Measurements from ENCODE around the gene SLC12A1.
"Not testable (repeated sequence)": the region's sequence is repeated elsewhere in the genome, so short reads cannot be mapped to it uniquely, and the experiment has no call there.

The SLC12A1 gene

DNA sequence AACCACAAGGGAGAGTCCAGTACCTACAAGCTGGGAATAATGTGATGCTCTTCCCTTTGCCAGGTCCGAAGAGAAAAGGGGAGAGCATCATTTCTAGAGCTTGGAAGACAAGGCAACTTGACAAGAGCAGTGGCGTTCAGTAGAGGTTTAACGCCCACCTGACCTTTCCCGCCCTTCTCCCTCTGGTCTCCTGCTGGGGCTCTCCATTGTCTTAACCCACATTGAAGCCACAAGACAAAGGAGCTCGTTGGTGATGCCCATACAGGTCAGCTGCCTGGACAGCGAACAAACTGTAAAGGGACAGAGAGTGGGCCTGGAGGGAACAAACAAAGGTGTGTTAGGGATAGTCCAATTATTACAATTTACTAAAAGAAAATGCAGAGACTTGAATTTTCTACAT is 112.0 kb downstream of the SLC12A1 start:
- H3K4me3 ChIP-seq (ENCODE audit: low read depth, low read length), result no peak overlapping the region
- TF ChIP-seq CTCF (IDR thresholded peaks at IDR 0.05; ENCODE audit: low read depth, low read length), result no peak
- DNase-seq, result no peak
- H3K36me3 ChIP-seq, result no peaks in the 10 kb centered on the region
- no peak overlapping the region for H3K27ac ChIP-seq
- no peaks in the 10 kb centered on the region for H3K9me3 ChIP-seq (ENCODE audit: severe bottlenecking)
- H3K27me3 ChIP-seq (ENCODE audit: insufficient read depth, low read depth, severe bottlenecking), result no peaks in the 10 kb centered on the region

- Histone ChIP-seq H3K27me3 (ENCODE audit: insufficient read depth, low read depth, severe bottlenecking) (no peaks in the 10 kb centered on the region), H3K36me3 (no peaks in the 10 kb centered on the region), H3K4me3 (ENCODE audit: low read depth, low read length) (no peak overlapping the region), H3K9me3 (ENCODE audit: severe bottlenecking) (no peaks in the 10 kb centered on the region), H3K27ac (no peak overlapping the region)
- no peak for DNase-seq
- no peak for TF ChIP-seq CTCF (IDR thresholded peaks at IDR 0.05; ENCODE audit: low read depth, low read length)
These were observed 117.2 kb downstream of the SLC12A1 start for GRCh38 chr15:48323294-48323693.

DNA sequence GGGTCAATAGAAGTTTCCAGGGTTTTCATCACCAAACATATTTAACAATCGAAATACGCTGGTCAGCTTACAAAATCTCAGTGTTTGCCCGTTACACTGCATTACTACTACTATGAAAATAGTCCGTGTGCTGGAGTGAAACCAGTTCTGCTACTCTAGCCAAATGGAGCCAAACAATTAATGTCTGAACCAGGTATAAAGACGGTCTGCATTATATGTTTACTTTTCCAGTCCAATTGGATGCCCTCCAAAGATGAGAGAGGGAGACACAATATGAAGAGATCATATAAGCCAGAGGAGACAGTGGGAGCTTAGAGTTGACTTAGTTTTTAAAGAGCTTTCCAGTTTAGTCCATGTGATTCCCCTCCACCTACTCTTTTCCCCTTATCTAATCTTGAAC is 118.8 kb downstream of the SLC12A1 start:
- no peaks in the 10 kb centered on the region for H3K36me3 ChIP-seq
- DNase-seq, result no peak
- no peaks in the 10 kb centered on the region for H3K27me3 ChIP-seq (ENCODE audit: insufficient read depth, low read depth, severe bottlenecking)
- no peak overlapping the region for H3K4me3 ChIP-seq (ENCODE audit: low read depth, low read length)
- no peak for TF ChIP-seq CTCF (IDR thresholded peaks at IDR 0.05; ENCODE audit: low read depth, low read length)
- H3K9me3 ChIP-seq (ENCODE audit: severe bottlenecking), result no peaks in the 10 kb centered on the region
- no peak overlapping the region for H3K27ac ChIP-seq

DNA sequence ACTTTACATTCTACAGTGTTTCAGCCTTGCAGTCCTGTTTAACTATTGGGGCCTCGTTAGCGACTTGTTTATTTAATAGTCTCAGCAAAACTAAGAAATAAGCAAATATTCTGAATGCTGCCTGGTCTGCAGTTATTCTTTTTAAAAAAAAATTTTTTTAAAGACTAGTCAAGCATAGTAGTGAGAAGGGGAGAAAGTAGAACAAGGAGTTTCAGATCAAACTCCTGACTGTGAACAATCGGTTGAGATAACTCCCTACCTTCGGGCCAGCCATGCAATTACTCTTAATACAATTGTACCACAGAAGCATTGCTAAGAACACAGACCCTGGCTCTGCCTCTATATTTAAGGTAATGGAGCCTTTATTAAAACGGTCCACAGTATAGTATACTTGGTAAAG is 119.3 kb downstream of the SLC12A1 start:
- no peak overlapping the region for H3K4me3 ChIP-seq (ENCODE audit: low read depth, low read length)
- no peaks in the 10 kb centered on the region for H3K36me3 ChIP-seq
- no peak overlapping the region for H3K27ac ChIP-seq
- DNase-seq, result no peak
- H3K27me3 ChIP-seq (ENCODE audit: insufficient read depth, low read depth, severe bottlenecking), result no peaks in the 10 kb centered on the region
- no peaks in the 10 kb centered on the region for H3K9me3 ChIP-seq (ENCODE audit: severe bottlenecking)
- no peak for TF ChIP-seq CTCF (IDR thresholded peaks at IDR 0.05; ENCODE audit: low read depth, low read length)

DNA sequence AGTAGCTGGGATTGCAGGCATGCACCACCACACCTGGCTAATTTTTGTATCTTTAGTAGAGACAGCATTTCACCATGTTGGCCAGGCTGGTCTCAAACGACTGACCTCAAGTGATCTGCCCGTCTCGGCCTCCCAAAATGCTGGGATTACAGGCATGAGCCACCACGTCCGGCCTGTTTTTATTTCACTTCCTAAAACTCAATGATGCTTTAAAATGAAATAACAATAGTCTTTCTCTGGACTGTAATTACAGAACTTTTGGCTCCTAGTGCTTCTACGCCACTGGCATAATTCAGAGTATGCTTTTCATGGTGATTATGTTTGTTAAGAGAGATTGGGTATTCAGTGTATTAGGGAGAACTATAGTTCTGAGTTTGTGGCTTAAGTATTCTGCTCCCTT is 120.1 kb downstream of the SLC12A1 start:
- H3K36me3 ChIP-seq; H3K4me3 ChIP-seq (ENCODE audit: low read depth, low read length); H3K9me3 ChIP-seq (ENCODE audit: severe bottlenecking); H3K27ac ChIP-seq; H3K27me3 ChIP-seq (ENCODE audit: insufficient read depth, low read depth, severe bottlenecking); DNase-seq: not testable (repeated sequence)

DNA sequence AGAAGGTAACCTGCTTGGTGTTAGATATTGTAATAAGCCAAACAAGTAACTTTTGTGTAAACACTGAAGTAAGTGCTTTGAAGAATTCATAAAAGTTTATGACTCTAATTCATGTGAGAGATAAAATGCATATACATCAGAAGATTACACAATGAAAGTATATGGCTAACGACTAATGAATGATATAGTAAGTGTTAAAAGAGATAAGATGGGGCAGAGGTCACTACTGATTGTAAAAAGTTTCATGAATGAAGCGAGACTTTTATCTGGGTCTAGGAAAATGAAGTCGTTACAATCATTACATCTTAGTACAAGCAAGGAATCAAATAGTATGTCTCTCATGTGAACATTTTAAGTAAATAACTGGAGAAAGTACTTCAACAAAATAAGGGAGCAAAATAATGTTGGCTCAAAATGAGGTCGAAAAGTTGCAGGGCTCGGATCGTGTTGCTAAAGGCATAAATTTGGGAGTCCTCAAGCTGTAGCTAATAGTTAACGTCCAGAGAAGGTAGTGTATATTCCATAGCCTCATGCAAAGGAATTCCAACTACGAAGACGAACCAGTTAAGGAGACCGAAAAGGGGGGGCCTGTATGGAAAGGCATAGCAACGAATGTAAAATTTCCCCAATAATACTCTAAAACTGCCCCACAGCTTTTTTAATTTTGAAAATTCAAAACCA is 124.1 kb downstream of the SLC12A1 start:
- no peaks in the 10 kb centered on the region for H3K9me3 ChIP-seq (ENCODE audit: severe bottlenecking)
- no peak for DNase-seq
- no peaks in the 10 kb centered on the region for H3K27me3 ChIP-seq (ENCODE audit: insufficient read depth, low read depth, severe bottlenecking)
- H3K4me3 ChIP-seq (ENCODE audit: low read depth, low read length), result peak overlapping the region; percentile 96
- H3K27ac ChIP-seq, result peak overlapping the region; percentile 97
- no peak for TF ChIP-seq CTCF (IDR thresholded peaks at IDR 0.05; ENCODE audit: low read depth, low read length)
- H3K36me3 ChIP-seq, result peaks cover 18% of the 10 kb centered on the region
